Fibroblast of the conjunctiva (primary cell): Measurements from ENCODE around the gene EHMT1.
A peak's percentile ranks its signal among the peaks of the same experiment; 100 is the strongest.
"Not testable (repeated sequence)": the region's sequence is repeated elsewhere in the genome, so short reads cannot be mapped to it uniquely, and the experiment has no call there.

ENCODE experiments used
- DNase-seq: peaks from one replicate; pipeline ENCODE4 v3.0.0-alpha.2; 2010; ENCODE audit warnings: low read depth

The EHMT1 gene

GRCh38 chr9:137590469-137591383, 28.1 kb upstream of the EHMT1 start, which contains the start of gene ZMYND19:
Gene ZMYND19 (minus strand): TSS chr9:137590512. CDS start chr9:137590263, 249 bp downstream.
- DNase-seq, result peak; percentile 60

DNA sequence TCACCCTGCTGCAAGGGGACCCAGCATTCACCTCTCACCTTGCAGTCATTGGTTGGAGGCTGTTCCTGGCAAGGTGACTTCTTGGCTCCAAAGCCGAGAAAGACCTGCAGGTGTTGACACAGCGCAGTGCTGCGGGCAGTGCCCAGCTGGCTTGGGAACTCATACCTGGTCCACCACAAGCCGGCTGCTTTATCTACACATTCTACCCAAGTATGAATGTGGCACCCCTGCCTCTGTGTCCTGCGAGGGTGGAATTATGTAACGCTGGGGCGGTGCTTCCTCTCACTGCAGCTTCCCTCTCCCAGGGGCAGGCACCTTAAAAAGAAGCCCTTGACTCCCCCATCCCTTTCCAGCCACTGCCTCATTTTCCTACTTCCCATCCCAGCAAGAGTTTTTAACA, 26.0 kb upstream of the EHMT1 start:
- no peak for DNase-seq

GRCh38 chr9:137593176-137593575, 25.6 kb upstream of the EHMT1 start:
- no peak for DNase-seq

DNA sequence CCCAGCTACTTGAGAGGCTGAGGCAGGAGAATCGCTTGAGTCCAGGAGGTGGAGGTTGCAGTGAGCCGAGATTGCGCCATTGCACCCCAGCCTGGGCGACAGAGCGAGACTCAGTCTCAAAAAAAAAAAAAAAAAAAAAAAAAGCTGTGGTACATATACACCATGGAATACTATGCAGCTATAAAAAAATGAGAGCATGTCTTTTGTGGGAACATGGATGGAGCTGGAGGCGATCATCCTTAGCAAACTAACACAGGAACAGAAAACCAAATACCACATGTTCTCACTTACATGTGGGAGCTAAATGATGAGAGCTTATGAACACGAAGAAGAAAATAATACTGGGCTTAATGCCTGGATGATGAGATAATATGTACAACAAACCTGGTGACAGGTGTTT, 22.2 kb upstream of the EHMT1 start:
- not testable (repeated sequence) for DNase-seq

GRCh38 chr9:137598943-137599342, 19.9 kb upstream of the EHMT1 start:
- no peak for DNase-seq

- DNase-seq, result no peak
Observed at GRCh38 chr9:137602661-137603060, 16.1 kb upstream of the EHMT1 start.

DNA sequence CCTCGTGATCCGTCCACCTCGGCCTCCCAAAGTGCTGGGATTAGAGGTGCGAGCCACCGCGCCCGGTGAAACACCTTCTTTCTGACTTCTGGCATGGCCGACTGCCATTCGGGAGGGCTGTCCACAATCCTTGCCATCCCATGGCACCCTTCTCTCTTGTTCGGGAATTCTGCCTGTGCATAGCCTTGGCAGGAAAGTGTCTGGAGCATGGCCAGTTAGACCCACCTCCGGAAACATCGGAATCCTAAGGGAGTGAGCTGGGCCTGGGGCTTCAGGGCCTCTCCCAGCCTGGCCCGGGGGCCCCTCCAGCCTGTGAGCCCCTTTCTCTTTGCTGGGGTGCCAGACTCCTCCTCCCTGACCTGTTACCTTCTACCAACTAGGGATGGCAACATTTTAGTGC, 14.9 kb upstream of the EHMT1 start:
- no peak for DNase-seq

GRCh38 chr9:137604345-137605086, 14.3 kb upstream of the EHMT1 start:
- no peak for DNase-seq

GRCh38 chr9:137605121-137606004, 13.4 kb upstream of the EHMT1 start, which contains the start of gene ARRDC1:
Gene ARRDC1 (plus strand): TSS chr9:137605686. CDS start chr9:137605718, 32 bp downstream.
- peak; percentile 79 for DNase-seq

DNA sequence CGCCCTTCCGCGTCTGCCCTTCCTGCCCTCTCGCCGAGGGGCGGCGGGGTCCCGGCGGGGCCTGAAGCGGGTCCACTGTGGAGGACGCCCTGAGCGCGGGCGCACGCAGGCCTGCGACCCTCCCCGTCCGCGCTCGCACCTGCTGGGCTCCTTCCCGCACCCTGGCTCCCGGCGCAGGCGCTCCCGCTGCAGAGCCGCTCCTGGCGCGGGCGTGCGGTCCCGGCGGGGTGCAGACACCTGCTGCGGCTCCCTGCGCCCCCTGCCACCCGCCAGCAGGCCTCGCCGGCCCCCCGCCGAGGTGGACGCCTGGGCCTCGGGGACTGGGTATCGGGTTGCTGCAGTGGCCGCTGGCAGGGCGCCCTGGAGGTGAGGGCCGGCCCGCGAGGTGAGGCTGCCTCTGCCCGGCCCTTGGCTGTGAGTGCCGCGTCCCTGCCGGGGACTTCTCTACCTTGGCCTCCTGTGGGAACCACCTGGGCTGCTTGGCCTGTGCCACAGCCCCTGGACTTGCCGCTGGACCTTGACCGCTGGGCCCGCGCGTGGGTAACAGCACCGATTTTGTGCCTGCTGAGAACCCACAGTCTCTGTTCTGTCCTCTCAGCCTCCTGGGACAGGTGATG, 12.7 kb upstream of the EHMT1 start:
- DNase-seq, result no peak

DNA sequence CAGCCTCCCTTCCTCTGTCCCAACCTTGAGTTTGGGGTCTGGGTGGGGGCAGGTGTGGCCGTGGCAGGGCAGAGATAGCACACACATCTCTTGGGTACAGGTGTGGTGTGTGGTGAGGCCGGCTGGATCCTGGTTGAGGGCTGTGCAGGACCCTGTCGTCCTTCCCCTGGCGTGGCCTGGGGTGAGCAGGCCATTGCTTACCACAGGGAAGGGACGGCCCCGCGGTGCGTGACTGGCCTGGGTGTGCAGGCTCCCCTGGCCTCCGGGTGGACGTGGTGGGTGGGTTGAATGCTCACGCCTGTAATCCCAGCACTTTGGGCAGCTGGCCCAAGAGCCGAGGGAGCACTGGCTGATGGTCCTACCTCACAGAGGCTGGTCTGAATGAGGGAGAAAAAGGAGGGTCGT, 12.1 kb upstream of the EHMT1 start:
- DNase-seq, result no peak

DNA sequence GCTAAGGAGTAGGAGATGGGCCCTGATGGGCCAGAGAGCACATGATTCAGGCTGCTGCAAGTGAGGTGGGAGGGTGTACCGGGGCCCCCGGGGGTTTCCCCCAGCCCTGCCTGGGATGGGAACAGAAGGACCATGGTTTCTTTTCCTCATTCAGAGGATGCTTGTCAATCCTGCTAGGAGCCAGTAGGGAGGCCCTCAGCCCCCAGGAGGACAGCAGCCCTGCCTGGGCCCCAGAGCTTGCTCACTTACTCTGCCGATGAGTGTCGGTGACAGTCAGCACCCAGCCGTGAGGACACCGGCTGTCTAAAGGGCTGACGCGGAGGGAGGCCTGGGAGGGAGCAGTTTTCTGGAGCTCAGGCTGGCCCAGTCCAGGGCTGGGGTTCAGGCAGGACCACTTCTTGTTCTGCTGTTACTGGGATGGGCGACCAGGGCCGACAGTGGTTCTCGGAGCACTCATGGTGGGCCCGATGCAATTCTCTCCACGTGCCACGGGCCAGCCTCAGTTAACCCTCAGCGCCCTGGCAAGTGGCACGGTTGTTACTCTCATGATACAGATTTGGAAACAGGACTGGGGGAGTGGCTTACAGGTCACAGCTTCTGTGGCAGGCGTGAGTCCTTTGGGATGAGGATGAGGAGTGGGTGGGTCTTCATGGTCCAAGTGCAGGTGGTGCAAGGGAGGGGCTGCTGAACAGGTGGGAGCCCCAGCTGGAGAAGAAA, 11.5 kb upstream of the EHMT1 start:
- no peak for DNase-seq

- no peak for DNase-seq
Observed at GRCh38 chr9:137610944-137611343, 7.9 kb upstream of the EHMT1 start.

GRCh38 chr9:137611623-137612609, 6.9 kb upstream of the EHMT1 start:
- peak; percentile 56 for DNase-seq

- DNase-seq, result no peak
Observed at GRCh38 chr9:137612741-137613142, 6.1 kb upstream of the EHMT1 start.

DNA sequence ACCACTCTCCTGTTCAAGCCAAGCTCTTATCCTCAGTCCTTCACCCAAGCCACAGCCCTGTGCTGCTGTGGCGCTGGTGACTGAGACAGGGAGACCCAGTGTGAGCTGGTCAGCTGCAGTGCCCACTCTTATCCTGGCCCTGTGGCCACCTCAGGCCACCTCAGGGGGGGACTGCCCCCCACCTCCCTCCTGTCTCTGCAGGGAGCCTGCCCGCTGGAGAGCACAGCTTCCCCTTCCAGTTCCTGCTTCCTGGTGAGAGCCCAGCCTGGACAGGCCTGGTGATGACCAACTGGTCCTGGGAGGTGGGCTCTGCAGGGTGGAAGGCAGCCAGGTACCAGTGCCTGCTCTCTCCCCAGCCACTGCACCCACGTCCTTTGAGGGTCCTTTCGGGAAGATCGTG, 5.5 kb upstream of the EHMT1 start:
- DNase-seq, result no peak

- no peak for DNase-seq
Observed at GRCh38 chr9:137613738-137614523, 4.9 kb upstream of the EHMT1 start.

- no peak for DNase-seq
Observed at GRCh38 chr9:137614631-137615386, 4.0 kb upstream of the EHMT1 start.
